ENCODE data around the gene ACOD1. TPM values are rescaled to one million over a fixed set of nuclear protein-coding genes. Genes with fewer than 3 reads are reported as not detected.
A peak's percentile ranks its signal among the peaks of the same experiment; 100 is the strongest.

Gene ACOD1
- total RNA-seq, 1 donor from 2014 or later: not detected

DNA sequence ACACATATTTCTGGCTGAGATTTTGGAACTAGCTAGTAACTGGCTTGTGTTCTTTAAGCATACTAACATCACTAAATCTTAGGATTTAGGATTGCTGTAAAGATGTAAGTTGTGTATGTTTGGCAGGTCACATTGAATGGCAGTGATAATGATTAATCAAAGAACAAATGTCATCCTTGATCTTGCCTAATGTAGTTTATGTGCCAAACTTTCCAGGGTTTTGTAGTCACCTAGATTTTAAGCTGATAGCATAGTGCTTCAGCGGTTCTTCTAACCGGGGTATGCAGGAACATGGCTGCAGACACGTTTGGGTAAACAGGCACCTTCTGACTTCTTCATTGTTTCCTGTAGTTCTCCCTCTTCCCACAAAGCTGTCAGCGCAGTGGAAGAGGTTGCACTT lies 53.2 kb downstream of the ACOD1 start:
- no peaks in the 10 kb centered on the region for H3K9me3 Mint-ChIP-seq
- DNase-seq (ENCODE audit: low spot score): no peak
- H3K36me3 Mint-ChIP-seq (ENCODE audit: low read depth): peaks cover 63% of the 10 kb centered on the region
- H3K27ac Mint-ChIP-seq: peak overlapping the region; percentile 3
- no peaks in the 10 kb centered on the region for H3K27me3 Mint-ChIP-seq (ENCODE audit: low read depth)
- intact Hi-C loops (cut with micrococcal nuclease): no loop called here
- H3K4me3 Mint-ChIP-seq (ENCODE audit: low read depth): no peak overlapping the region
- H3K4me1 Mint-ChIP-seq (ENCODE audit: low read depth): peaks cover 13% of the 10 kb centered on the region

DNA sequence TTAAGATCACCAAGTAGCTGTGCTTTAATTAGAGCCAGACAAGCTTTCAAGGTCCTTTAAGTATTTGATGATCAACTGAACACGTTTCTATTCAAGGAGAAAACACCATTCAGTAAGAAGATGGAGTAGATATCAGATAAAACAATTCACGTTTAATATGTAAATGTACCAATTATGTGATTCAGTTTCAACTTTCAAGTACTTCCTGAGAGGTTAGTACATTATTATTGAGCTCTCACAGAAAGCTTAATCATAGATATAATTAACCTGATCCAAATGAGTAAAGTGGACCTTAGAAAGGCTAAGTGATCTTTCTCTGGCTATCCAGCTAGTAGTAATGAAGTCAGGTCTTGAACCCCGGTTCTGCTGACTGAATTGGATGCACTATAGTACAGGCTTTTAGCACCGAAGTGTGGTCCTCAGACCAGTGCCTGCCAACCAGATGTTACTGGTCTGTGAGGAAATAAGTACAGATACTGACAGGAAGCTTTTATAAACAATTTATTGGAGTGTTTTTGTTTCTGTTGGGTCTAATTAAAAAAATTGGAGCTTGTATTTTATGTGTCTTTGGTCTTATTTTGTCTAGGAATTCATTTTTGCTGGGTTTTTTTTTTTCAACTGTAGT lies 53.8 kb downstream of the ACOD1 start:
- H3K4me1 Mint-ChIP-seq (ENCODE audit: low read depth): peaks cover 11% of the 10 kb centered on the region
- peaks cover 59% of the 10 kb centered on the region for H3K36me3 Mint-ChIP-seq (ENCODE audit: low read depth)
- no peaks in the 10 kb centered on the region for H3K9me3 Mint-ChIP-seq
- DNase-seq (ENCODE audit: low spot score): no peak
- no peak overlapping the region for H3K27ac Mint-ChIP-seq
- intact Hi-C loops (cut with micrococcal nuclease): no loop called here
- no peaks in the 10 kb centered on the region for H3K27me3 Mint-ChIP-seq (ENCODE audit: low read depth)
- H3K4me3 Mint-ChIP-seq (ENCODE audit: low read depth): no peak overlapping the region

DNA sequence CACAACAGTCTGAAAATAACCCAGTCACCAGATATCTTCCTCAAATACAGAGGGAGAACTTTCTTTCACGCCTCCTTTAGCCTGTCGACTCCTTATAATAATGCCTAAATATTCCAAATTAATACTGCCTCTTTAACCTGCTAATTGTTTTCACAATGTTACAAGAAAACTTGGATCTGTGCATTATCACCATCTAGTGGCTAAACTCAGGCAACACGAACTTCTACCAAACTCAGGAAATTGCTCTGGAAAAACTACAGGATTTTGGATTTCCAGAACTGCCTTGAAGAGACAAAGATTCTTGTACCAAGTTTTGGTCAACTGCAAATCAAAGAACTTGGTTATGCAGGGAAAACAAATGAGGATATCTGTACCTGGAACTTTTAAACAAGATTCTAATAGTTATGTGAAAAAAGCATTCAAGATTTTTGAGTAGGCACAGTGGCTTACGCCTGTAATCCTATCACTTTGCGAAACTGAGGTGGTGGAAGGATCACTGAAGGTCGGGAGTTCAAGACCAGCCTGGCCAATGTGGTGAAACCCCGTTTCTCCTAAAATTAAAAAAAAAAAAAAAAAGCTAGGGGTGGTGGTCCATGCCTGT lies 54.4 kb downstream of the ACOD1 start:
- intact Hi-C loops (cut with micrococcal nuclease): no loop called here
- no peak overlapping the region for H3K4me3 Mint-ChIP-seq (ENCODE audit: low read depth)
- peaks cover 59% of the 10 kb centered on the region for H3K36me3 Mint-ChIP-seq (ENCODE audit: low read depth)
- H3K27me3 Mint-ChIP-seq (ENCODE audit: low read depth): no peaks in the 10 kb centered on the region
- H3K9me3 Mint-ChIP-seq: no peaks in the 10 kb centered on the region
- H3K27ac Mint-ChIP-seq: no peak overlapping the region
- DNase-seq (ENCODE audit: low spot score): no peak
- H3K4me1 Mint-ChIP-seq (ENCODE audit: low read depth): peaks cover 13% of the 10 kb centered on the region

Other genes starting within 250 kb of the ACOD1 start
- gene KCTD12, start 62.1 kb upstream of the ACOD1 start, total RNA-seq: 12.7 and 13.2 TPM in 2 replicates
- gene CLN5, start 43.6 kb downstream of the ACOD1 start, total RNA-seq: 13.5 and 15.8 TPM in 2 replicates
- gene FBXL3, start 78.6 kb downstream of the ACOD1 start, total RNA-seq: 38.2 and 44.4 TPM in 2 replicates

Data from activated T-helper 2 cell treated with anti-CD3 and anti-CD28 coated beads, Interferon-gamma antibody, Interleukin-2, Interleukin-4, amounts not matched to agents 10 μg/mL and 5 μg/mL and 100 μg/mL, durations not matched to agents 14 hours and 24 hours and 36 hours (primary cell).